ENCODE data around the gene MCM10. TPM values are rescaled to one million over a fixed set of nuclear protein-coding genes. Genes with fewer than 3 reads are reported as not detected.

The MCM10 gene
- total RNA-seq, 2 donors from 2014 or later: 38.2 to 44.8 TPM

- Histone ChIP-seq H3K9ac (ENCODE audit: extremely low read depth, low read length, poor library complexity, severe bottlenecking) (no peak overlapping the region), H3K36me3 (ENCODE audit: control insufficient read depth, insufficient read depth, low read length) (peaks cover 33% of the 10 kb centered on the region), H3K4me3 (ENCODE audit: low read length) (no peak overlapping the region), H3K27ac (ENCODE audit: low read depth, low read length) (no peak overlapping the region), H3K9me3 (ENCODE audit: control insufficient read depth, low read length) (no peaks in the 10 kb centered on the region), H3K27me3 (ENCODE audit: control insufficient read depth, insufficient read depth, low read length, poor library complexity, severe bottlenecking) (no peaks in the 10 kb centered on the region), H3K4me1 (ENCODE audit: control insufficient read depth, insufficient read depth, low read length) (no peaks in the 10 kb centered on the region)
- peak overlapping the region; percentile 23 for H3K27ac Mint-ChIP-seq
- H3K36me3 Mint-ChIP-seq (ENCODE audit: low read depth): peaks cover 31% of the 10 kb centered on the region
- no peaks in the 10 kb centered on the region for H3K9me3 Mint-ChIP-seq
- 93 to 98% methylated on average over 7 of the region's 7 CpGs for WGBS, 2 experiments (ENCODE audit: insufficient coverage in 1 of 2, insufficient read length in 1 of 2)
- H3K4me3 Mint-ChIP-seq: no peak overlapping the region
- no peak for TF ChIP-seq CTCF (conservative IDR thresholded peaks at IDR 0.05)
- DNase-seq: no peak
- no peaks in the 10 kb centered on the region for H3K4me1 Mint-ChIP-seq
- H3K27me3 Mint-ChIP-seq (ENCODE audit: insufficient read depth): no peaks in the 10 kb centered on the region
Observed at GRCh38 chr10:13167568-13167967, 6.2 kb downstream of the MCM10 start.

GRCh38 chr10:13168781-13169180, 7.4 kb downstream of the MCM10 start:
- H3K9me3 ChIP-seq (ENCODE audit: control insufficient read depth, low read length): no peaks in the 10 kb centered on the region

DNA sequence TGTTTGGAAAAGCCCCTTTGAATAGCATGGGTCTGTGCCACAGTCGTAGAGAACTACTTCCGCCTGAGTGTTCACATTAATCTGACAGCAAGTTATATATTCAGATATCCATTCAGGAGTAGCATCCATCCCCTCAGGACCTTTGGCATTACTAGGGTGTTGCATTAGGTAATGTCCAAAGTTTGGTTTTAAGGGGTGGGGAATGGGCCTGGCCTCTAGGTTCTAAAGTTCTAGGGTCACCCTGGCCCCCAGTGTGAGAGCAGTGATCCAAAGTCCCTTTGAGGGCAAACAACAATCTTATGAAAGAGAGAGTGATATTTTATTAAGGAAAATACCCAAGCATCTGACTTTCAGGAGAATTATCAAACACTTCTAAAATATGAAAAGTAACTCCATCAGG, 12.3 kb downstream of the MCM10 start:
- peaks cover 77% of the 10 kb centered on the region for H3K36me3 ChIP-seq (ENCODE audit: control insufficient read depth, insufficient read depth, low read length)
- no peaks in the 10 kb centered on the region for H3K27me3 ChIP-seq (ENCODE audit: control insufficient read depth, insufficient read depth, low read length, poor library complexity, severe bottlenecking)
- Mint-ChIP-seq H3K36me3 (ENCODE audit: low read depth) (peaks cover 67% of the 10 kb centered on the region), H3K27ac (no peak overlapping the region), H3K4me1 (no peaks in the 10 kb centered on the region), H3K4me3 (no peak overlapping the region), H3K9me3 (no peaks in the 10 kb centered on the region), H3K27me3 (ENCODE audit: insufficient read depth) (no peaks in the 10 kb centered on the region)
- no peak for DNase-seq
- no peak for TF ChIP-seq CTCF (conservative IDR thresholded peaks at IDR 0.05)
- no peak overlapping the region for H3K4me3 ChIP-seq (ENCODE audit: low read length)
- H3K9me3 ChIP-seq (ENCODE audit: control insufficient read depth, low read length): no peaks in the 10 kb centered on the region
- no peaks in the 10 kb centered on the region for H3K4me1 ChIP-seq (ENCODE audit: control insufficient read depth, insufficient read depth, low read length)
- WGBS, 2 experiments (ENCODE audit: insufficient coverage in 1 of 2, insufficient read length in 1 of 2): 82 to 100% methylated on average over 2 of the region's 2 CpGs
- no peak overlapping the region for H3K9ac ChIP-seq (ENCODE audit: extremely low read depth, low read length, poor library complexity, severe bottlenecking)
- H3K27ac ChIP-seq (ENCODE audit: low read depth, low read length): no peak overlapping the region

More at GRCh38 chr10:13168781-13169180, 7.4 kb downstream of the MCM10 start:
- Mint-ChIP-seq H3K36me3 (ENCODE audit: low read depth) (peaks cover 43% of the 10 kb centered on the region), H3K4me3 (no peak overlapping the region), H3K9me3 (no peaks in the 10 kb centered on the region), H3K27me3 (ENCODE audit: insufficient read depth) (no peaks in the 10 kb centered on the region), H3K27ac (no peak overlapping the region), H3K4me1 (no peaks in the 10 kb centered on the region)
- WGBS, 2 experiments (ENCODE audit: insufficient coverage in 1 of 2, insufficient read length in 1 of 2): 93 to 94% methylated on average over 3 to 6 of the region's 6 CpGs
- no peak for DNase-seq
- Histone ChIP-seq H3K27ac (ENCODE audit: low read depth, low read length) (no peak overlapping the region), H3K4me3 (ENCODE audit: low read length) (no peak overlapping the region), H3K27me3 (ENCODE audit: control insufficient read depth, insufficient read depth, low read length, poor library complexity, severe bottlenecking) (no peaks in the 10 kb centered on the region), H3K36me3 (ENCODE audit: control insufficient read depth, insufficient read depth, low read length) (peaks cover 45% of the 10 kb centered on the region), H3K9ac (ENCODE audit: extremely low read depth, low read length, poor library complexity, severe bottlenecking) (no peak overlapping the region), H3K4me1 (ENCODE audit: control insufficient read depth, insufficient read depth, low read length) (no peaks in the 10 kb centered on the region)
- no peak for TF ChIP-seq CTCF (conservative IDR thresholded peaks at IDR 0.05)
